K562 (cell line): ENCODE measurements around the gene SAMD4A. TPM values are rescaled to one million over a fixed set of nuclear protein-coding genes. Genes with fewer than 3 reads are reported as not detected.

Source experiments
- DACH1 ChIP-seq: fragments of 450-650 bp; IDR thresholded peaks from 2 replicates; pipeline ENCODE4 v1.6.1; 2018; ENCODE audit not compliant: partially characterized antibody
- DPF2 ChIP-seq: fragments of 450-650 bp; IDR thresholded peaks from 2 replicates; pipeline ENCODE4 v1.6.1; 2016
- ELF1 ChIP-seq: fragments of 200-800 bp; sonication (Bioruptor generic); IDR thresholded peaks from 2 replicates; pipeline ENCODE4 v1.6.1; 2016; ENCODE audit warnings: missing genetic modification characterization, missing compliant biosample characterization
- GATAD2A ChIP-seq: fragments of 450-650 bp; IDR thresholded peaks from 2 replicates; pipeline ENCODE4 v1.6.1; 2017
- JUND ChIP-seq, 2 experiments: IDR thresholded peaks; 2 replicates in 1 of 2; 3 replicates in 1 of 2; pipeline ENCODE4 v1.6.1; 2011; ENCODE audit warnings: borderline replicate concordance in 2 of 2, low read depth in 2 of 2, low read length in 2 of 2, improper control_type of control experiment in 1 of 2, missing biosample characterization in 1 of 2, missing genetic modification characterization in 1 of 2, missing genetic modification reagents in 1 of 2
- KDM1A ChIP-seq, 2 experiments: fragments of 450-650 bp; IDR thresholded peaks; 2 replicates each; pipeline ENCODE4 v1.6.1; 2016; ENCODE audit warnings: mild to moderate bottlenecking in 2 of 2
- KLF1 ChIP-seq: fragments of 450-650 bp; IDR thresholded peaks from 2 replicates; pipeline ENCODE4 v1.6.1; 2016; ENCODE audit warnings: missing genetic modification characterization, missing compliant biosample characterization
- MNT ChIP-seq, 2 experiments: fragments of 450-650 bp; conservative IDR thresholded peaks; 2 replicates each; pipeline ENCODE4 v1.6.1; 2017; ENCODE audit warnings: mild to moderate bottlenecking in 2 of 2, moderate library complexity in 2 of 2
- NFRKB ChIP-seq: fragments of 450-650 bp; IDR thresholded peaks from 2 replicates; pipeline ENCODE4 v1.6.1; 2016; ENCODE audit warnings: low read depth
- PYGO2 ChIP-seq: fragments of 450-650 bp; IDR thresholded peaks from 2 replicates; pipeline ENCODE4 v1.6.1; 2016; ENCODE audit warnings: mild to moderate bottlenecking, missing genetic modification characterization, moderate library complexity, missing compliant biosample characterization
- SIN3A ChIP-seq, 2 experiments: fragments of 150-350 bp in 1 of 2; IDR thresholded peaks; 2 replicates each; pipeline ENCODE4 v1.6.1; 2011 to 2016; ENCODE audit warnings: borderline replicate concordance in 2 of 2, low read depth in 2 of 2, low read length in 2 of 2, mild to moderate bottlenecking in 2 of 2, moderate library complexity in 2 of 2; ENCODE audit not compliant: control insufficient read depth in 1 of 2
- TEAD4 ChIP-seq, 2 experiments: sonication (generic) in 1 of 2; formaldehyde crosslinking in 1 of 2; IDR thresholded peaks; 2 replicates each; pipeline versions ENCODE4 v1.6.1 to v1.8.0; 2012 to 2022; ENCODE audit warnings: borderline replicate concordance in 1 of 2, inconsistent platforms in 1 of 2, low read length in 1 of 2, mild to moderate bottlenecking in 1 of 2, missing genetic modification reagents in 1 of 2
- ZBTB17 ChIP-seq: fragments of 450-650 bp; formaldehyde crosslinking; IDR thresholded peaks from 2 replicates; pipeline ENCODE4 v1.4.0; 2020; ENCODE audit warnings: mild to moderate bottlenecking
- ZNF12 ChIP-seq: sonication (generic); formaldehyde crosslinking; IDR thresholded peaks from 2 replicates; pipeline ENCODE4 v1.4.0; 2020; ENCODE audit warnings: mild to moderate bottlenecking, missing genetic modification reagents
- ZNF280A ChIP-seq: fragments of 450-650 bp; IDR thresholded peaks from 2 replicates; pipeline ENCODE4 v1.6.1; 2018; ENCODE audit warnings: mild to moderate bottlenecking, low read depth; ENCODE audit not compliant: partially characterized antibody
- ZNF699 ChIP-seq: fragments of 250-450 bp; sonication (Bioruptor Pico); IDR thresholded peaks from 2 replicates; pipeline ENCODE4 v1.8.0; 2021; ENCODE audit warnings: mild to moderate bottlenecking, moderate library complexity; ENCODE audit not compliant: insufficient replicate concordance
- ZSCAN32 ChIP-seq: fragments of 450-650 bp; formaldehyde crosslinking; IDR thresholded peaks from 2 replicates; pipeline ENCODE4 v1.4.0; 2020; ENCODE audit warnings: mild to moderate bottlenecking, moderate library complexity
- polyA plus RNA-seq, 8 experiments: library from polyadenylated mRNA; depleted of rRNA in 4 of 8; stranded (reverse) in 5 of 8; unstranded in 3 of 8; fragments of >200 nt; fragmentation: Nextera tagmentation in 2 of 8; fragmentation: Illumina TruSeq in 1 of 8; extraction: Ambion mirVana in 2 of 8; extraction: Trizol in 1 of 8; gene quantifications; 2 replicates each; pipeline versions ENCODE4 v1.2.1 to v1.2.3, GENCODE V29; 2011 to 2014; ENCODE audit warnings: inconsistent platforms in 1 of 8, missing spikeins in 1 of 8
- total RNA-seq, 7 experiments: library from RNA; depleted of rRNA in 6 of 7; stranded (reverse); fragments of >200 nt in 6 of 7; fragmentation: Illumina TruSeq in 2 of 7; extraction: Trizol in 2 of 7; gene quantifications; 2 replicates each; pipeline versions ENCODE4 v1.2.1 to v1.2.3, GENCODE V29; 2011 to 2021; ENCODE audit warnings: low replicate concordance in 1 of 7
- TF ChIP-seq, protein P1 (sequence below): fragments of 250-450 bp; sonication (Bioruptor Pico); IDR thresholded peaks from 2 replicates; pipeline ENCODE4 v1.4.0; 2020

Gene SAMD4A
- total and polyA plus RNA-seq, 9 of the 15 experiments (the other 6 are each of a cell fraction or from before 2014, with no cell fraction given) = 0.66 to 6.8 (median 3.3) TPM

GRCh38 chr14:54730156-54730961 is 163.4 kb downstream of the SAMD4A start (continued):
- TF ChIP-seq ZNF699 (CRISPR knock-in tag) (no peak), MNT (conservative IDR thresholded peaks at IDR 0.05) (peak; percentile 47 to 58; a peak in 3 of 4 replicates), DACH1 (no peak), ZBTB17 (CRISPR knock-in tag) (0 out of 2 replicates have a peak, but pooled peaks have one; percentile 20), GATAD2A (no peak), ZNF280A (no peak), TEAD4 (IDR thresholded peaks at IDR 0.05; ENCODE audit: low read length) (peak; percentile 28; the same call in 1 of the 2 replicates), TEAD4 (CRISPR knock-in tag; IDR thresholded peaks at IDR 0.05; ENCODE audit: borderline replicate concordance) (no peak), DPF2 (0 out of 2 replicates have a peak, but pooled peaks have one; percentile 51), ELF1 (tag) (no peak), ZSCAN32 (CRISPR knock-in tag) (no peak), PYGO2 (tag) (no peak), SIN3A (IDR thresholded peaks at IDR 0.05; ENCODE audit: borderline replicate concordance in 2 of 2, control insufficient read depth in 1 of 2, low read depth in 2 of 2, low read length in 2 of 2) (no peak), KLF1 (tag) (no peak), JUND (IDR thresholded peaks at IDR 0.05; ENCODE audit: borderline replicate concordance, low read depth, low read length) (0 out of 2 replicates have a peak, but pooled peaks have one; percentile 5), JUND (tag; IDR thresholded peaks at IDR 0.05; ENCODE audit: borderline replicate concordance, low read depth, low read length) (peak; percentile 37; the same call in 1 of the 3 replicates), NFRKB (peak; percentile 47; the same call in 1 of the 2 replicates), ZNF12 (CRISPR knock-in tag) (no peak), KDM1A (IDR thresholded peaks at IDR 0.05) (peak; percentile 67 to 72)
- TF ChIP-seq, protein P1, sequence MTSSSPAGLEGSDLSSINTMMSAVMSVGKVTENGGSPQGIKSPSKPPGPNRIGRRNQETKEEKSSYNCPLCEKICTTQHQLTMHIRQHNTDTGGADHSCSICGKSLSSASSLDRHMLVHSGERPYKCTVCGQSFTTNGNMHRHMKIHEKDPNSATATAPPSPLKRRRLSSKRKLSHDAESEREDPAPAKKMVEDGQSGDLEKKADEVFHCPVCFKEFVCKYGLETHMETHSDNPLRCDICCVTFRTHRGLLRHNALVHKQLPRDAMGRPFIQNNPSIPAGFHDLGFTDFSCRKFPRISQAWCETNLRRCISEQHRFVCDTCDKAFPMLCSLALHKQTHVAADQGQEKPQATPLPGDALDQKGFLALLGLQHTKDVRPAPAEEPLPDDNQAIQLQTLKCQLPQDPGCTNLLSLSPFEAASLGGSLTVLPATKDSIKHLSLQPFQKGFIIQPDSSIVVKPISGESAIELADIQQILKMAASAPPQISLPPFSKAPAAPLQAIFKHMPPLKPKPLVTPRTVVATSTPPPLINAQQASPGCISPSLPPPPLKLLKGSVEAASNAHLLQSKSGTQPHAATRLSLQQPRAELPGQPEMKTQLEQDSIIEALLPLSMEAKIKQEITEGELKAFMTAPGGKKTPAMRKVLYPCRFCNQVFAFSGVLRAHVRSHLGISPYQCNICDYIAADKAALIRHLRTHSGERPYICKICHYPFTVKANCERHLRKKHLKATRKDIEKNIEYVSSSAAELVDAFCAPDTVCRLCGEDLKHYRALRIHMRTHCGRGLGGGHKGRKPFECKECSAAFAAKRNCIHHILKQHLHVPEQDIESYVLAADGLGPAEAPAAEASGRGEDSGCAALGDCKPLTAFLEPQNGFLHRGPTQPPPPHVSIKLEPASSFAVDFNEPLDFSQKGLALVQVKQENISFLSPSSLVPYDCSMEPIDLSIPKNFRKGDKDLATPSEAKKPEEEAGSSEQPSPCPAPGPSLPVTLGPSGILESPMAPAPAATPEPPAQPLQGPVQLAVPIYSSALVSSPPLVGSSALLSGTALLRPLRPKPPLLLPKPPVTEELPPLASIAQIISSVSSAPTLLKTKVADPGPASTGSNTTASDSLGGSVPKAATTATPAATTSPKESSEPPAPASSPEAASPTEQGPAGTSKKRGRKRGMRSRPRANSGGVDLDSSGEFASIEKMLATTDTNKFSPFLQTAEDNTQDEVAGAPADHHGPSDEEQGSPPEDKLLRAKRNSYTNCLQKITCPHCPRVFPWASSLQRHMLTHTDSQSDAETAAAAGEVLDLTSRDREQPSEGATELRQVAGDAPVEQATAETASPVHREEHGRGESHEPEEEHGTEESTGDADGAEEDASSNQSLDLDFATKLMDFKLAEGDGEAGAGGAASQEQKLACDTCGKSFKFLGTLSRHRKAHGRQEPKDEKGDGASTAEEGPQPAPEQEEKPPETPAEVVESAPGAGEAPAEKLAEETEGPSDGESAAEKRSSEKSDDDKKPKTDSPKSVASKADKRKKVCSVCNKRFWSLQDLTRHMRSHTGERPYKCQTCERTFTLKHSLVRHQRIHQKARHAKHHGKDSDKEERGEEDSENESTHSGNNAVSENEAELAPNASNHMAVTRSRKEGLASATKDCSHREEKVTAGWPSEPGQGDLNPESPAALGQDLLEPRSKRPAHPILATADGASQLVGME (CRISPR knock-in tag) = no peak
